GM21825 (cell line): ENCODE results near the gene PSD2.
A peak's percentile ranks its signal among the peaks of the same experiment; 100 is the strongest.

Experiments
- ATAC-seq: cut with Tn5 transposase; IDR thresholded peaks from one replicate; pipeline ENCODE4 v1.9.1; 2021; ENCODE audit warnings: mild to moderate bottlenecking, moderate library complexity; ENCODE audit not compliant: unreplicated experiment

Gene PSD2

GRCh38 chr5:139763280-139763929, 32.2 kb upstream of the PSD2 start:
- no peak for ATAC-seq

DNA sequence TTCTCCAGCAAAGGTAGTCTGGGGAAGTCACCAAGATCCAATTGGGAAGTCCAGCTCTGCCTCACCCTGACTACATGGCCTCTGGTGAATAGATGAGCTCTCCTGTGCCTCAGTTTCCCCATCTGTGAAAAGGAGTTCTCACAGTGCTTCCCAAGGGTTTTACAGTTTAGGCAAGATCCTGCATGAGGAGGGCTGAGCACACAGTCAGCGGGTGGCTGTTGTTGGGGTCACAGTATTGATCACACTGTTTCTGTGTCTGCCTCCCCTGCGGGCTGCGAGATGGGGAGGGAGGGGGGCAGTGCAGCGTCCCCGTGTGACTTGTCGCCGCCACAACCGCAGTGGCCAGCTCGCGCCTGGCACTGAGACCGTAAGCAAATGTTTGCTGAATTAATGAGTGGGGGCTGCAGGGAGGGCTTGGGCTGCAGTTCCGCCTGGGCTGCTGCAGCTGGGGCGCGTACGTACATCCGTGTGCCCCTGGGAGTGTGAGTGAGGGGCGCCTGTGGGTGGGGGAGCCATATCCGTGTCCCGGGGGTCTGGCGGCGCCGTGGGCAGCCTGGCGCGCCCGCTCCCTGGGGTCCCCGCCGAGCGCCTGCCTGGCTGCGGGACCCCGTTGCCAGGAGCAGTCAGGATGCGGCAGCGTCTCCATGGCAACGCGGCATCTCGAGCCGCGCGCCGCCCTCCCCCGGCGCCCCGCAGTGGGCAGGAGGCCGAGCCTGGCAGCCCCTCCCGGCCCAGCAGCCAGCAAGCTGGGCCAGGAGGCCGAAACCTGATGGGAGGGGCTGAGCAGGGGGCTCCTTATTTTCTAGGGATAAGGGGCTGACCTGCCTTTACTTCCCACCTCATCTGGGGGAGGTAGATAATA, 31.4 kb upstream of the PSD2 start:
- ATAC-seq: no peak

DNA sequence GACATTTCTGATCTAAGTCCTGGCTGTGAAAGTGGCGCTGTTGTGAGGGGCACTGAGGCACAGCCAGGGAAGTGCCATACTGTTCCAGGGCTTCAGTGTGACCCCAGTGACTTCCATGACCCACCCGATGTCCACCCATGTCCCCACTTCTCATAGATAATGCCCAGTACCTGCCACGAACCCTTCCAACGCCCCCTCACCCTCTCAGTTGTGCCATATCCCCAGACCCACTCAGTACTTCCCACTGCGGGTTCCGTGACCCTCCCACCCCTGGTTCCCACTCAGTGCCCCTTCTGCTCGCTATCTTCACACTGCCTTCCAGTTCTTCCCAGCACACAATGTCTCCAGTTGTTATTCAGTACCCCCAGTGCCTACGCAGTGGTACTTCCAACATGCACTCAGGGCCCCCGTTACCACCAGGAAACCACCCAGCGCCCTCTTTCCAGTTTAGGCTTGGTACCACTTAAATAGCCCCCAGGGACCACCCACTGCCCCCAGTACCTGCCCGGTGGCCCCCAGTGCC, 30.7 kb upstream of the PSD2 start:
- ATAC-seq: no peak

GRCh38 chr5:139765409-139766217, 30.0 kb upstream of the PSD2 start:
- peak; percentile 80 for ATAC-seq

DNA sequence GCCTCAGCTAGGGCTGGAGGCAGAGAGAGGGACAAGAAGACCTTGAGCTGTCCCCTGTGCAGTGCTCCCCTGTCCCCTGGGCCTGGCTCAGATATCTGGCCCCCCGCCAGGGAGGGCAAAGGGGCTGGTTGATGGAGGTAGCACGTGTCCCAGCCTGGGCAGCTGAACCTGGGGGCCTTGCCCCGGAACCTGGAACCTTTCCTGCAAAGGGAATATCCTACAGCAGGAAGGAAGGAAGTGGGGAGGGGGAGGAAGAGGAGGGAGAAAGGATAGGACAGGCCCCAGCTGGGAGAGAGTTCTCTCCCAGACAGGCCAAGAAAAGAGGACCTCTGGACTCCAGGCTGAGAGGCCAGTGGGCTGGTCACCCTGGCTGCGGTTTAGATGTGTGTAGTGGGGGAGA, 27.6 kb upstream of the PSD2 start:
- ATAC-seq: no peak

GRCh38 chr5:139768807-139769465, 26.7 kb upstream of the PSD2 start:
- no peak for ATAC-seq

DNA sequence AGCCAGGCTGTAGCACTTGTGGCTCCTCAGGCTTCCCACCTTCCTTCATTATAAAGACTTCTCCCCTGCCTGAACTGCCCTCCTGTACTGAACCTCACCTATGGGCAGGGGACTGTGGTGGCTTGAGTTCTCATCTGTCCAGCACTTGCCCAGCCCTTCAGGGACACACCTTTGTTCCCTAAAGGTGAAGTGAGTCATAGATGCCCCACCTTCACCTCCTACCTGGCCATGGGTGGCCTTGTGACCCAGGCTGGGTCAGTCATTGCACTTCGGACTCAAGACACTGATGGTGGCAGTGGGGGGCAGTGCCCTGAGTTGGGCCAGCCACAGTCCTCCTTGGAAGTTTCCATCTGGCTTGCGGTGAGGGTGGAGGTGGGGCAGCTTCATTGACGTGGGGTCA, 26.1 kb upstream of the PSD2 start:
- no peak for ATAC-seq

GRCh38 chr5:139770722-139771121, 24.9 kb upstream of the PSD2 start:
- ATAC-seq: no peak

GRCh38 chr5:139772089-139772791, 23.4 kb upstream of the PSD2 start:
- no peak for ATAC-seq

DNA sequence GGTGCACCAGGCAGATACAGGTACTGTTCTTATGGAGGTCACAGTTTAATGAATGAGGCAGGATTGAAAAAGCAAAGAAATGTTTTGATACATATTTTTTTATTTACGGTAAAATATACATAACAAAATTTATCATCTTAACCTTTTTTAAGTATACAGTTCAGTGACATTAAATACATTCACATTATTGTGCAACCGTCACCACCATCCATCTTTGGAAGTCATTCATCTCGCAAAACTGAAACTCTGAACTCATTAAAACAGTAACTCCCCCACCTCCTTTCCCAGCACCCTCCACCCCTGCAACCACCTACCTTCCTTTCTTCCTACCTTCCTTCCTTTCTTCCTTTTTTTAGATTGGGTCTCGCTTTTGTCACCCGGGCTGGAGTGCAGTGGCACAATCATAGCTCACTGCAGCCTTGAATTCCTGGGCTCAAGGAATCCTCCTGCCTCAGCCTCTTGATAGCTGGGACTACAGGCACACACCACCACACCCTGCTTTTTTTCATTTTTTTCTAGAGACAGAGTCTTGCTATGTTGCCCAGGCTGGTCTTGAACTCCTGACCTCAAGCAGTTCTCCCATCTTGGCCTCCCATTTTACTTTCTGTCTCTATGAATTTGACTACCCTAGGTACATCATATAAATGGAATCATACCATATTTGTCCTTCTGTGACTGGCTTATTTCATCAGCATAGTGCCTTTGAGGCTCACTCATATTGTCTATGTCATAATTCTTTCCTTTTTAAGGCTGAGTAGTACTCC, 22.5 kb upstream of the PSD2 start:
- ATAC-seq: no peak

DNA sequence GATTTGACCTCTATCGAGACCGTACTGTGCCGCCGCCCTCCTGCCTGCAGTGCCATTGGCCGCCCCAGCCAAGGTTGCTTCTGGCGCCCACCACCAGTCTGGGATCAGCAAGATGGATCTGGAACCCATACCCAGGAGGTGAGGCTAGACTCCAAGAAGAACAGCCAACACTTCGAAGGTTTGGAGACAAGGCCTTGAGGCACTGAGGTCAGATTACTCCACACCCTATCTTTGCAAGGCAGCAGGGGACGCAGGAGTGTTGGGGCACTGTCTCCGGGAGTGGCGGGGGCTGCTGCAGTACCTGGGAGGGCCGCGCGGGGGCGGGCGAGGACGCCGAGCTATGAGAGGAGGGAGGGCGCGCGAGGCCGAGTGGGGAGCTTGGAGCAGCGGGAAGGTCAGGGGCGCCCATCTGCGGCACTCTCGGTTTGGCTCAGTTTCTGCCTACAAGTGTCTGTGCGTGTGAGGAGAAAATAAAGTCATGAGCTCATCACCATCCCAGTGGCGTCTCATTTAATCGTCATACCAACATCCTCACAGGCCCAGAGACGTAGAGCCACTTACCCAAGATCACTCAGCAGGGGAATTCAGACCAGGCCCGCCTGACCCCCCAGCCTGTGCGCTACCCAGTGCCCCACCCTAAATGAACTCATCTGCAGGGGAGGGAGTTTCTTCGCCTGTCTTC, 20.5 kb upstream of the PSD2 start:
- no peak for ATAC-seq

GRCh38 chr5:139775872-139776271, 19.7 kb upstream of the PSD2 start:
- no peak for ATAC-seq

DNA sequence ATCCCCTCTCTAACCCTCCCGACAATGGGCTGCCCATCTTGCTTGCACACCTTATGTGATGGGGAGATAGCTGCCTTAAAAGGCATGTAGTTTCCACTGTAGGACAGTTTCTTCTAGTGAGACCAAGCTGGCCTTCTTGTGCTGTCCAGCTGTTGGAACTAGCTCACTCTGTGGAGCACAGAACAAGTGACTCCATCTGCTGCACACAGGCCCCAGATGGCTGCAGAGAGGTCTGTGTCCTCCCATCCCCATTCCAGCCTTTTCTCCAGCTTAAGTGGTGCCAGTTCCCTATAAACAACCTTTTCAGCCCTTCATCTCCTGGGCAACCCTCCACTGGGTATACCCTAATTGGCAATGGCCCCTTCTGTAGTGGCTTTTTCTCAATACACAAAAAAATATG, 18.7 kb upstream of the PSD2 start:
- no peak for ATAC-seq

DNA sequence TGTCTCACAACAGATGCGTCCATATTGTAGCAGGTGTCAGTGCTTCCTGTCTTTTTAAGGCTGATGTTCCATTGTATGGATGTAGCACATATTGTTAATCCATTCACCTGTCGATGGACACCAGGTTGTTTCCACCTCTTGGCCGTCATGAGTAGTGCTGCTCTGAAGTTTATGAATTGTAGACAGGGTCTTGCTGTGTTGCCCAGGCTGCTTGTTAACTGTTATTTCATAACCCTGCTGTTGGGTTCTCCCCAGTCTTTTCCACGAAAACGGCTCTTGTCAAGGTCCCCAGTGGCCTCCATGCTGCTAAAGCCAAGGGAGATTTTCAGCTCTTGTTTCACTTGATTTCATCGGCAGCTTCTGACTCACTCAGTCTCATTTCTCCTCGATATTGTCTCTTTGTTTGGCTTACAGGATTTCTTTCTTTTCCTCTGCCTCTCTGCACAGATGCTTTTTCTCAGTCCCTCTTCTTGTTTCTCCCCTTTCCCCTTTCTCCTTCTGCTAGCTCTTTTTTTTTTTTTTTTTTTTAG, 12.1 kb upstream of the PSD2 start:
- no peak for ATAC-seq

GRCh38 chr5:139784488-139784887, 11.1 kb upstream of the PSD2 start:
- ATAC-seq: no peak

DNA sequence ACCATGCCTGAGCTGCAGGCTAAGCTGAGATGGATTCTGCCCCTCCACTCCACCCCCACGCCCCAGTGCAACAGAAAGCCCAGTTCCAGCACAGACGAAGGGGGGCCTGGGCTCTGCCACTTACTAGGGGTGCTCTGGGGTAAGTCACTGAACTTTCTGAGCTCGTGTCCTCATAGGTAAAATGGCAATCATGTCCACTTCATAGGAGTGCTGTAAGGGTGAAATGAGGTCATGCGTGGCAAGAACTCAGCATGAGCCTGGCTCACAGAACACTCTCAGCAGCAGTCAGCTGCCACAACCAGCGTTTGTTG, 8.4 kb upstream of the PSD2 start:
- ATAC-seq: no peak

DNA sequence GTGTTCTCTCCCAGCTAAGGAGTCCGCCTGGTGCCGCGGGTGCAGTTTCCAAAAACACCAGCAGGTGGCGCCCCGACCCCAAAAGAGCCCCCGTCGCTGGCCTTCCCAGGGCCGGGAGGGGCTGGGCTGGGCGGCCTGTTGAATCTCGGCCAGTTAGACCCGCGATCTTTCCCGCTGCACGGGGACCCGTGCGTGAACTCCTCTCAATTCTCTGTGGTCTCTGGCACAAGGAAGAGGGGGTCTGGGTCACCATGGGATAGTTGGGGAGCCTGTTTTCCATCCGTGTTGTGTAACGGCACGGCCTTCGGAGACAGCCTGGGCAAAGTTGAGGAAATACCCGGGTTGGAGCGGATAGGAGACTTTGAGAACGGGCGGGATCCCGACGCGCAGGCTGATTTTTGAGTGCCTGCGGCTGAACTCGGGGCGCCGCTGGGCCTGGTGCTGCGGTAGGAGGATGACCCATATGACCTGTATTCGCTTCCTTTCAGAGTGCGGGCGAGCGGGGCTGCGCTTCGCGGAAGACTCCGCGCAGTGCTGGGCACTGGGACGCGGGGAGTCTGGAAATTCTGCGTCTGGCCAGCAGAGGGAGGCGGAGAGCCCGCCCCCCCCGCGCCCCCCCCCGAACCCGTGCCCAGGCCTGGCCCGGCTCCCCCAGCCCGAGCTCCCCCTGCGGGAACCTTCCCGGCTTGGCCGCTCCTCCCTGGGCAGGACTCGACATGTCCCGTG, 7.9 kb upstream of the PSD2 start:
- peak; percentile 68 for ATAC-seq

GRCh38 chr5:139788294-139788910, 7.2 kb upstream of the PSD2 start:
- no peak for ATAC-seq
